Stomach (tissue), 9 donors: ENCODE data around the gene MYH6. TPM values are rescaled to one million over a fixed set of nuclear protein-coding genes. Genes with fewer than 3 reads are reported as not detected.
"Not testable (repeated sequence)": the region's sequence is repeated elsewhere in the genome, so short reads cannot be mapped to it uniquely, and the experiment has no call there.

Experiments used
- DNase-seq, 2 donors: peaks; one replicate each; pipeline versions ENCODE4 v3.0.0 to v3.0.0-alpha.2; 2013 to 2019
- H3K27ac ChIP-seq, 5 donors: fragments of 200-600 bp in 4 of 5; sonication (generic) in 4 of 5; one replicate each; pipeline ENCODE4 v1.5.1; 2013 to 2019; ENCODE audit warnings: mild to moderate bottlenecking in 1 of 5, moderate library complexity in 1 of 5
- H3K27me3 ChIP-seq, 3 donors: fragments of 200-600 bp; sonication (generic); one replicate each; pipeline ENCODE4 v1.5.1; 2017 to 2019; ENCODE audit warnings: mixed run types in 1 of 3
- H3K36me3 ChIP-seq, 4 donors: fragments of 200-600 bp; sonication (generic); 1 replicate in 3 of 4; 2 replicates in 1 of 4; pipeline ENCODE4 v1.5.1; 2016 to 2019
- H3K4me1 ChIP-seq, 4 donors: fragments of 200-600 bp; sonication (generic); one replicate each; pipeline ENCODE4 v1.5.1; 2016 to 2019
- H3K4me3 ChIP-seq, 4 donors: fragments of 200-600 bp; sonication (generic) in 3 of 4; one replicate each; pipeline ENCODE4 v1.5.1; 2016 to 2019; ENCODE audit warnings: mild to moderate bottlenecking in 1 of 4
- H3K9me3 ChIP-seq, 4 donors: fragments of 200-600 bp; sonication (generic); one replicate each; pipeline ENCODE4 v1.5.1; 2016 to 2019
- CTCF ChIP-seq, 7 experiments: fragments of 450-650 bp in 4 of 7; fragments of 200-600 bp in 3 of 7; sonication (generic) in 3 of 7; IDR thresholded peaks; one replicate each; pipeline ENCODE4 v1.5.1; 2016 to 2019; ENCODE audit warnings: antibody characterized with exemption in 7 of 7, control low read depth in 2 of 7, mild to moderate bottlenecking in 1 of 7
- EP300 ChIP-seq: sonication (generic); formaldehyde crosslinking; IDR thresholded peaks from one replicate; pipeline ENCODE4 v1.6.1; 2017; ENCODE audit warnings: antibody characterized with exemption
- POLR2A ChIP-seq, 4 donors: fragments of 450-650 bp; IDR thresholded peaks; one replicate each; pipeline ENCODE4 v1.6.1; 2016; ENCODE audit warnings: antibody characterized with exemption in 4 of 4, control low read depth in 2 of 4, mild to moderate bottlenecking in 1 of 4, moderate library complexity in 1 of 4
- POLR2AphosphoS5 ChIP-seq, 3 donors: sonication (generic); formaldehyde crosslinking; IDR thresholded peaks; one replicate each; pipeline ENCODE4 v1.6.1; 2016; ENCODE audit warnings: antibody characterized with exemption in 3 of 3
- WGBS, 5 donors: extraction: QIAGEN DNeasy Blood & Tissue Kit in 3 of 5; methylation state at CpG; one replicate each; pipeline versions ENCODE4 v1.1.5 to v1.1.7; 2013 to 2018; 5-methylcytosine and 5-hydroxymethylcytosine counted together
- intact Hi-C: fragments of 100-400 bp; cut with DNase I; formaldehyde crosslinking; loops from one replicate; pipeline ENCODE4 v1.15.1; 2023; ENCODE audit warnings: low total_unique reads
- polyA plus RNA-seq, 3 donors: library from polyadenylated mRNA; stranded (reverse); fragments of 200-250 nt; gene quantifications; one replicate each; pipeline ENCODE4 v1.2.3, GENCODE V29; 2013
- total RNA-seq, 5 donors: library from RNA; depleted of rRNA; stranded (reverse); fragments of >200 nt; gene quantifications; one replicate each; pipeline versions ENCODE4 v1.1.0 to v1.2.3, GENCODE V29; 2014 to 2016
- donor health status: healthy with polysubstance abuse.
- donor health status: Bipolar disorder and iron deficiency.
- donor health status: healthy.

The MYH6 gene
- total and polyA plus RNA-seq, 8 donors: 0.37 to 3.2 (median 0.97) TPM; not detected in 4

- peaks cover 0 to 8% (median 0%) of the 10 kb centered on the region in 3 donors for H3K27me3 ChIP-seq
- DNase-seq: no peak
- H3K36me3 ChIP-seq: no peaks in the 10 kb centered on the region
- H3K9me3 ChIP-seq: no peaks in the 10 kb centered on the region
- intact Hi-C loops: no loop called here
- no peaks in the 10 kb centered on the region for H3K4me1 ChIP-seq
- no peak overlapping the region for H3K4me3 ChIP-seq
- no peak for TF ChIP-seq POLR2A (IDR thresholded peaks at IDR 0.05)
- WGBS, 5 donors: 72 to 79% (median 76%) methylated on average over 12 of the region's 12 CpGs
- no peak overlapping the region for H3K27ac ChIP-seq
Measured at GRCh38 chr14:23389396-23389795, 18.7 kb downstream of the MYH6 start.

DNA sequence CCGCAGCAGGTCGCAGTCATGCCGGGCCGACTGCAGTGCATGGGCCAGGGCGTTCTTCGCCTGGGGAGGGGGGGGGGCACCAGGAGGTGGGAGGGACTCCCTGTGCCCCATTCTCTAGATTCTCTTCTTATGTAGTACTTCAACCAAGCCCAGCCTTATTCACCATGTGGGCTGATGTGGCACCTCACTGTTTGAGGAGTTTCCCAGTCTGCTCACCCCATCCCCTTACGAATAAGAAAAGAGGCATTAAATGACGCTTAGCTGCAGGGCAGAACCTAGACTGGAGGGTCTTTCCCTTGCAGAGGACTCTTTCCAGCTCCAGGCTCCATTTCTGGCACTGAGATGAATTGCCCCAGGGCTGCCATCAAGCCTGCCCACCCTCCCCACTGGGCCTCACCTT lies 19.1 kb downstream of the MYH6 start:
- no peaks in the 10 kb centered on the region for H3K9me3 ChIP-seq
- H3K4me1 ChIP-seq: no peaks in the 10 kb centered on the region
- no peak for DNase-seq
- H3K27ac ChIP-seq: no peak overlapping the region
- no peak for TF ChIP-seq POLR2A (IDR thresholded peaks at IDR 0.05)
- TF ChIP-seq POLR2AphosphoS5 (IDR thresholded peaks at IDR 0.05): no peak
- no peak for TF ChIP-seq CTCF (IDR thresholded peaks at IDR 0.05)
- TF ChIP-seq EP300: no peak
- H3K36me3 ChIP-seq: no peaks in the 10 kb centered on the region
- no peak overlapping the region for H3K4me3 ChIP-seq
- WGBS, 5 donors: 83 to 93% (median 85%) methylated on average over 5 to 8 of the region's 8 CpGs
- intact Hi-C loops: no loop called here
- H3K27me3 ChIP-seq: peaks cover 0 to 8% (median 0%) of the 10 kb centered on the region in 3 donors

GRCh38 chr14:23387916-23388882 lies 19.9 kb downstream of the MYH6 start:
- WGBS, 5 donors: 73 to 83% (median 81%) methylated on average over 26 of the region's 26 CpGs
- Histone ChIP-seq H3K27ac (no peak overlapping the region), H3K27me3 (peaks cover 0 to 8% (median 0%) of the 10 kb centered on the region in 3 donors), H3K4me1 (no peaks in the 10 kb centered on the region), H3K9me3 (no peaks in the 10 kb centered on the region), H3K36me3 (no peaks in the 10 kb centered on the region), H3K4me3 (no peak overlapping the region)
- intact Hi-C loops: no loop called here
- no peak for DNase-seq
- no peak for TF ChIP-seq POLR2AphosphoS5 (IDR thresholded peaks at IDR 0.05)
- TF ChIP-seq POLR2A (IDR thresholded peaks at IDR 0.05): no peak
- TF ChIP-seq EP300: no peak
- no peak for TF ChIP-seq CTCF (IDR thresholded peaks at IDR 0.05)

- 82 to 92% (median 85%) methylated on average over 1 of the region's 1 CpG for WGBS, 5 donors
- no peaks in the 10 kb centered on the region for H3K4me1 ChIP-seq
- TF ChIP-seq POLR2A (IDR thresholded peaks at IDR 0.05): no peak
- no peak for TF ChIP-seq CTCF (IDR thresholded peaks at IDR 0.05)
- TF ChIP-seq POLR2AphosphoS5 (IDR thresholded peaks at IDR 0.05): no peak
- no peak for DNase-seq
- intact Hi-C loops: no loop called here
- no peaks in the 10 kb centered on the region for H3K9me3 ChIP-seq
- peaks cover 0 to 13% (median 0%) of the 10 kb centered on the region in 3 donors for H3K27me3 ChIP-seq
- no peak overlapping the region for H3K27ac ChIP-seq
- no peaks in the 10 kb centered on the region for H3K36me3 ChIP-seq
- H3K4me3 ChIP-seq: no peak overlapping the region
Measured at GRCh38 chr14:23386999-23387398, 21.1 kb downstream of the MYH6 start.

GRCh38 chr14:23386266-23386657 lies 21.8 kb downstream of the MYH6 start:
- H3K4me3 ChIP-seq, H3K4me1 ChIP-seq, DNase-seq, H3K9me3 ChIP-seq, H3K27ac ChIP-seq, H3K36me3 ChIP-seq, intact Hi-C loops: not testable (repeated sequence)
- WGBS, 5 donors: 79 to 87% (median 85%) methylated on average over 12 to 17 of the region's 17 CpGs
- peaks cover 0 to 20% (median 0%) of the 10 kb centered on the region in 3 donors for H3K27me3 ChIP-seq
